Neural cell (in vitro differentiated cells): Measurements from ENCODE around the gene CDK11B.

ENCODE experiments used
- CTCF ChIP-seq: fragments of 450-650 bp; IDR thresholded peaks from 2 replicates; pipeline ENCODE4 v1.5.1; 2014; ENCODE audit warnings: antibody characterized with exemption, mild to moderate bottlenecking, moderate library complexity; ENCODE audit not compliant: poor library complexity, severe bottlenecking
- EP300 ChIP-seq: fragments of 450-650 bp; conservative IDR thresholded peaks from 2 replicates; pipeline ENCODE4 v1.6.1; 2014; ENCODE audit warnings: antibody characterized with exemption, mild to moderate bottlenecking, moderate library complexity; ENCODE audit not compliant: poor library complexity, severe bottlenecking
- MXI1 ChIP-seq: fragments of 450-650 bp; conservative IDR thresholded peaks from 2 replicates; pipeline ENCODE4 v1.6.1; 2014; ENCODE audit warnings: antibody characterized with exemption, mild to moderate bottlenecking; ENCODE audit not compliant: poor library complexity, severe bottlenecking
- POLR2AphosphoS5 ChIP-seq: IDR thresholded peaks from 2 replicates; pipeline ENCODE4 v1.6.1; 2012
- RAD21 ChIP-seq: fragments of 450-650 bp; conservative IDR thresholded peaks from 2 replicates; pipeline ENCODE4 v1.6.1; 2014; ENCODE audit warnings: antibody characterized with exemption, mild to moderate bottlenecking, moderate library complexity
- REST ChIP-seq: IDR thresholded peaks from 2 replicates; pipeline ENCODE4 v1.6.1; 2012; ENCODE audit warnings: borderline replicate concordance
- SMC3 ChIP-seq: fragments of 450-650 bp; conservative IDR thresholded peaks from 2 replicates; pipeline ENCODE4 v1.6.1; 2014; ENCODE audit warnings: antibody characterized with exemption, mild to moderate bottlenecking, moderate library complexity; ENCODE audit not compliant: poor library complexity
- TAF1 ChIP-seq: IDR thresholded peaks from 2 replicates; pipeline ENCODE4 v1.6.1; 2012; ENCODE audit warnings: low read depth

DNA sequence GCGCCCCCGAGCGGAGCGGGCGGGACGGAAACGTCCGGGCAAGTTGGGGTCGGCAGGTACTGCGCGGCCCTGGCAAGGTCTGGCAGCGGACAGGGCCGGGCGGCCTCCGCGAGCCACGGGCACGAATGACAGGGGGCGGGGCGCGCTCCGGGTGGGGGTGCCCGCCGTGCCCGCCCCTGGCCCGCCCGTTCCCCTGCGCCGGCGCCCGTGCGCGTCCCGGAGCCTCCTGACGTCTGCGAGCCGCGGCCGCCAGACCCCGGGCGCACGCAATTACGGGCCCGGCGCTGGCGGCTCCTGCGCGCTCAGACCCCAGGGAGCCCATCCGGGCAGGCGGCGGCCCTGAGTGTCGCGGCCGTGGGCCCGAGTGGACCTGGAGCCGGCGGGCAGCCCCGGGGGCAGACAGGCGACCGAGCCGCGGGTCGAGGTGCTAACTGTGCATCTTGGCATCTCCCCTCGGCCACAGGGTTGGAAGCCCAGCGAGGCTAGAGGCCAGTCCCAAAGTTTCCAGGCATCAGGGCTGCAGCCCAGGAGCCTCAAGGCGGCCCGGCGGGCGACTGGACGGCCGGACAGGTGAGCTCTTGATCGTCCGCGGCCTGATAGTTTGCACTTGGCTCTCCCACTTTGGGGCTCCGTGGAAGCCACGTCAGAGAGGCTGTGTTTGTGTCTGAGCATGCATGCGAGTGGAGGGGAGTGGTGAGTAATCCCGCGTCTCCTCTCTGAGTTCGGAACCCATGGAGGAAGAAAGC, 42.6 kb downstream of the CDK11B start:
- TF ChIP-seq SMC3 (no peak), RAD21 (no peak), CTCF (no peak), TAF1 (no peak), POLR2AphosphoS5 (no peak), REST (no peak), MXI1 (no peak), EP300 (no peak)
